ENCODE measurements around the gene ATXN10.

DNA sequence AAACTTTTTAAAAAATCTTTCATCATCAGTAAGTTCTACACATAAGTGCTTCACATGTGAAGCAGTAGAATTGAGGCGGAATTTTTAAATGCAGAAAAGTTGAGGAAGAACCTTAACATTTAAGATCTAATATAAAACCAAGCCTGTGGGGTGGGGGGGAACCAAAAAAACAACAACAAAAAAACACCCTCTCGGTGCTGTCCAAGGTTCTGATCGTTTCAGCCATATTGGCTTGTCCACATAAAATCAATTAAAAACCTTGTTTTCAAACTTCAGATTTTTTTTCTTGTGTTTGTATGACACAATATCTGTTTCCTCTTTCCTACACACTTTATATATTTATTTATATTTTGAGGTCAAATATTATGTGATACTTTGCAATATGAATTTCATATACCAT is 175.3 kb downstream of the ATXN10 start:
- TF ChIP-seq, protein P1, sequence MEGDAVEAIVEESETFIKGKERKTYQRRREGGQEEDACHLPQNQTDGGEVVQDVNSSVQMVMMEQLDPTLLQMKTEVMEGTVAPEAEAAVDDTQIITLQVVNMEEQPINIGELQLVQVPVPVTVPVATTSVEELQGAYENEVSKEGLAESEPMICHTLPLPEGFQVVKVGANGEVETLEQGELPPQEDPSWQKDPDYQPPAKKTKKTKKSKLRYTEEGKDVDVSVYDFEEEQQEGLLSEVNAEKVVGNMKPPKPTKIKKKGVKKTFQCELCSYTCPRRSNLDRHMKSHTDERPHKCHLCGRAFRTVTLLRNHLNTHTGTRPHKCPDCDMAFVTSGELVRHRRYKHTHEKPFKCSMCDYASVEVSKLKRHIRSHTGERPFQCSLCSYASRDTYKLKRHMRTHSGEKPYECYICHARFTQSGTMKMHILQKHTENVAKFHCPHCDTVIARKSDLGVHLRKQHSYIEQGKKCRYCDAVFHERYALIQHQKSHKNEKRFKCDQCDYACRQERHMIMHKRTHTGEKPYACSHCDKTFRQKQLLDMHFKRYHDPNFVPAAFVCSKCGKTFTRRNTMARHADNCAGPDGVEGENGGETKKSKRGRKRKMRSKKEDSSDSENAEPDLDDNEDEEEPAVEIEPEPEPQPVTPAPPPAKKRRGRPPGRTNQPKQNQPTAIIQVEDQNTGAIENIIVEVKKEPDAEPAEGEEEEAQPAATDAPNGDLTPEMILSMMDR (IDR thresholded peaks at IDR 0.05), result no peak
- TF ChIP-seq EP300 (IDR thresholded peaks at IDR 0.05) (no peak), POLR2A (IDR thresholded peaks at IDR 0.05) (no peak), POLR2AphosphoS5 (IDR thresholded peaks at IDR 0.05) (no peak)

Measured in gastroesophageal sphincter (tissue), 3 donors.